Adrenal gland (tissue), 5 donors: Measurements from ENCODE around the gene CMC2.

Source experiments
- POLR2A ChIP-seq, 2 donors: fragments of 450-650 bp; IDR thresholded peaks; one replicate each; pipeline ENCODE4 v1.6.1; 2017; ENCODE audit warnings: antibody characterized with exemption in 2 of 2, mild to moderate bottlenecking in 2 of 2, moderate library complexity in 1 of 2
- TF ChIP-seq, protein P1 (sequence below), 6 experiments: fragments of 450-650 bp in 4 of 6; fragments of 200-600 bp in 2 of 6; sonication (generic) in 1 of 6; IDR thresholded peaks; 1 replicate in 5 of 6; 2 replicates in 1 of 6; pipeline versions ENCODE4 v1.5.1 to v1.8.0; 2016 to 2021; ENCODE audit warnings: antibody characterized with exemption in 6 of 6, mild to moderate bottlenecking in 2 of 6, moderate library complexity in 1 of 6
- donor health status: DM: no; HTN: no; CAD: no.

DNA sequence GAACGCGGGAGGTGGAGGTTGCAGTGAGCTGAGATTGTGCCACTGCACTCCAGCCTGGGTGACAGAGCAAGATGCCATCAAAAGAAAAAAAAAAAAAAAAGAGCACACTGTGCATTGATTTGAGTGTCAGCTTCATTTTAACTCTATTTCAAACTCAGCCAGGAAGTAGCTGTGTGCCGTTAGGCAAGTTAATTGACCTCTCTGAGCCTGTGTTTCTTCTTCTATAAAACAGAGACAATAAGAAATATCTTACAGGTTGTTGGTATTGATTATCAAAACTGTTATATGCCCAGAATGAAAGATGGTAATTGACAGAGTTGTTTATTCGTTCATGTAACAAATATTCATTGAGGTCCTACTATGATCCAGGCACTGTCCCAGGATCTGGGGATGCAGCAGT lies 83.3 kb downstream of the CMC2 start:
- TF ChIP-seq, protein P1, sequence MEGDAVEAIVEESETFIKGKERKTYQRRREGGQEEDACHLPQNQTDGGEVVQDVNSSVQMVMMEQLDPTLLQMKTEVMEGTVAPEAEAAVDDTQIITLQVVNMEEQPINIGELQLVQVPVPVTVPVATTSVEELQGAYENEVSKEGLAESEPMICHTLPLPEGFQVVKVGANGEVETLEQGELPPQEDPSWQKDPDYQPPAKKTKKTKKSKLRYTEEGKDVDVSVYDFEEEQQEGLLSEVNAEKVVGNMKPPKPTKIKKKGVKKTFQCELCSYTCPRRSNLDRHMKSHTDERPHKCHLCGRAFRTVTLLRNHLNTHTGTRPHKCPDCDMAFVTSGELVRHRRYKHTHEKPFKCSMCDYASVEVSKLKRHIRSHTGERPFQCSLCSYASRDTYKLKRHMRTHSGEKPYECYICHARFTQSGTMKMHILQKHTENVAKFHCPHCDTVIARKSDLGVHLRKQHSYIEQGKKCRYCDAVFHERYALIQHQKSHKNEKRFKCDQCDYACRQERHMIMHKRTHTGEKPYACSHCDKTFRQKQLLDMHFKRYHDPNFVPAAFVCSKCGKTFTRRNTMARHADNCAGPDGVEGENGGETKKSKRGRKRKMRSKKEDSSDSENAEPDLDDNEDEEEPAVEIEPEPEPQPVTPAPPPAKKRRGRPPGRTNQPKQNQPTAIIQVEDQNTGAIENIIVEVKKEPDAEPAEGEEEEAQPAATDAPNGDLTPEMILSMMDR (IDR thresholded peaks at IDR 0.05) = no peak
- TF ChIP-seq POLR2A (IDR thresholded peaks at IDR 0.05) = no peak
